ENCODE data around the gene UPB1. TPM values are rescaled to one million over a fixed set of nuclear protein-coding genes. Genes with fewer than 3 reads are reported as not detected.
A peak's percentile ranks its signal among the peaks of the same experiment; 100 is the strongest.

Gene UPB1
- 0.11 TPM in 1 of 2 replicates, not detected in the other for total RNA-seq (2014; rRNA removed; shearing (Covaris generic))

GRCh38 chr22:24494528-24495364, at the start of gene UPB1:
Gene UPB1, plus strand, starts transcription at chr22:24495332. Its CDS starts 72 bp downstream, at chr22:24495404.
- Histone ChIP-seq H3K4me3 (ENCODE audit: insufficient read depth, low read depth, low read length) (peak within 1 kb of the TSS; percentile 45), H3K36me3 (replicated peaks; ENCODE audit: control insufficient read depth, insufficient read depth, low read length) (no peaks in the 10 kb centered on the region), H3K27me3 (ENCODE audit: control insufficient read depth, insufficient read depth, low read length) (peaks cover 40% of the 10 kb centered on the region)
- peak; percentile 85 for DNase-seq

- Histone ChIP-seq H3K27me3 (ENCODE audit: control insufficient read depth, insufficient read depth, low read length) (no peaks in the 10 kb centered on the region), H3K36me3 (replicated peaks; ENCODE audit: control insufficient read depth, insufficient read depth, low read length) (no peaks in the 10 kb centered on the region), H3K4me3 (ENCODE audit: insufficient read depth, low read depth, low read length) (no peak overlapping the region)
- DNase-seq: peak; percentile 64
These were observed 49.5 kb upstream of the UPB1 start for GRCh38 chr22:24445481-24446259.

- Histone ChIP-seq H3K4me3 (ENCODE audit: insufficient read depth, low read depth, low read length) (no peak overlapping the region), H3K36me3 (replicated peaks; ENCODE audit: control insufficient read depth, insufficient read depth, low read length) (no peaks in the 10 kb centered on the region), H3K27me3 (ENCODE audit: control insufficient read depth, insufficient read depth, low read length) (no peaks in the 10 kb centered on the region)
- DNase-seq: no peak
These were observed 48.9 kb upstream of the UPB1 start for GRCh38 chr22:24446260-24446611.

GRCh38 chr22:24450610-24451009, 44.5 kb upstream of the UPB1 start:
- DNase-seq: peak; percentile 37
- Histone ChIP-seq H3K4me3 (ENCODE audit: insufficient read depth, low read depth, low read length) (no peak overlapping the region), H3K27me3 (ENCODE audit: control insufficient read depth, insufficient read depth, low read length) (no peaks in the 10 kb centered on the region), H3K36me3 (replicated peaks; ENCODE audit: control insufficient read depth, insufficient read depth, low read length) (no peaks in the 10 kb centered on the region)

DNA sequence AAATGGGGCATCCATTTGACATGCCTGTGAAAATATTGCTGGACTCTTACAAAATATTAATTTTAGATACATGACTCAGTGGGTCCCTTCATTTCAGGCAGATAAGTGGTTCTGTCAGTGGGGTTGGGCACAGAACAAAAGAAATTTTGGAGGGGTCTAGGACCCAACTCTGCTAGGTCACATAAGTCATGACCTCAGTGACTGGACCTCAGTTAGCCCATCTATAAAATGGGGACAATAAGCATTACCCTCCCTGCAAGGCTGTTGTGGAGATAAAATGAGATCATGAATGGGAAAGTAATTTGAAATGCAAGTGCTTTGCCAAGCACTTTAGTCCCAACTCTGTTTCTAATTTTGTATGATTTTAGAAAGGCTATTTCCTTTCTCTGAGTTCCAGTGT, 44.0 kb upstream of the UPB1 start:
- H3K4me3 ChIP-seq (ENCODE audit: insufficient read depth, low read depth, low read length): no peak overlapping the region
- H3K27me3 ChIP-seq (ENCODE audit: control insufficient read depth, insufficient read depth, low read length): no peaks in the 10 kb centered on the region
- DNase-seq: no peak

DNA sequence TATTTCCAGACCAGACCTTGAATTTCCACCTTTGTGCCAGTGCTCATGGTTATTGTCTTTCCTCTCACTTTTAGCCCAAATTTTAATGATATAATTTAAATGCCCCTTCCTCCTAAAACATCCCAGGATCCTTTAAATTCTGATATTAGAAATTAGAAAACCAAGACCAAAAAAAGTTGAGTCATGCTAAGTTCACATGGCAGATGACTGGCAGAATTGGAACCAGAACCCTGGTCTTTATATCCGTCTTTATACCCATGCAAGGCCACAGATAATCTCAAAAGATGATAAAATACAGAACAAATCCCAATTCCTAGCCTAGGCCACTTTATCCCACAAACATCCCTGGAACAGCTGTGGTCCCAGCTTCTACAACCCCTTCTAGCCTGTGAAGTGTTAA, 41.3 kb upstream of the UPB1 start:
- no peak overlapping the region for H3K4me3 ChIP-seq (ENCODE audit: insufficient read depth, low read depth, low read length)
- H3K27me3 ChIP-seq (ENCODE audit: control insufficient read depth, insufficient read depth, low read length): no peaks in the 10 kb centered on the region
- DNase-seq: no peak
- H3K36me3 ChIP-seq (replicated peaks; ENCODE audit: control insufficient read depth, insufficient read depth, low read length): no peaks in the 10 kb centered on the region

More for the DNA sequence above, 44.0 kb upstream of the UPB1 start:
- no peaks in the 10 kb centered on the region for H3K36me3 ChIP-seq (replicated peaks; ENCODE audit: control insufficient read depth, insufficient read depth, low read length)

- no peaks in the 10 kb centered on the region for H3K27me3 ChIP-seq (ENCODE audit: control insufficient read depth, insufficient read depth, low read length)
- DNase-seq: no peak
- no peaks in the 10 kb centered on the region for H3K36me3 ChIP-seq (replicated peaks; ENCODE audit: control insufficient read depth, insufficient read depth, low read length)
- H3K4me3 ChIP-seq (ENCODE audit: insufficient read depth, low read depth, low read length): no peak overlapping the region
These were observed 40.1 kb upstream of the UPB1 start for GRCh38 chr22:24455039-24455438.

DNA sequence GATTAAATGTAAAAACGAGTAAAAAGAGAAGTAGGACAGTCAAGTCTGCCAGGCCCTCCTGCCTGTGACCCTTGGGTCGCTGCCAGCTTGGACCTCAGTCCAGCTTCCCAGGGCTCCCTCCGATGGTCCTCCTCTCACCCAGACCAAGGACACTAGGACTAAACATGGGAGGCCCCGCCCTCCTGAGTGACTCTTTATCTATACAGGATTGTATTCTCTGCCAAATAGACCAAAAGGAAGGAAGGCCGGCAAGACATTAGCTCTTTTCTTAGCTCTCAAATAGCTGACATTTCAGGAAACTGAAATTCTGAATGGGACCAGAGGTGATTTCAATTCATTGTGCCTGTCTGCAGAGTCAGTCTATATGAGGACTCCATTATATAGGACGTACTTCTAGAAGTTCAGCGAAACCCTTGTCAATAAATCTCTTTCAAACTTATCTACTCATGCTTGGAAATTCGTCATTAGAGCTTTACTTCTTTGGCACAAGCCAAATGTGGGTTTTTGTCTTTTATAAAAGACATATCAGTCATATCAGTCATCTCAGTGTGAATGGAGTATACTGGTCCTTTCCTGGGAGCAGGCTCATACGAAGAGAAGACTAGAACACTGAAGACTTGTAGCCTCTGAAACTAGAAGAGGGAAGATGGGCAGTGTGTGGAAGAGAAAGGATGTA, 39.2 kb upstream of the UPB1 start:
- H3K27me3 ChIP-seq (ENCODE audit: control insufficient read depth, insufficient read depth, low read length): no peaks in the 10 kb centered on the region
- no peaks in the 10 kb centered on the region for H3K36me3 ChIP-seq (replicated peaks; ENCODE audit: control insufficient read depth, insufficient read depth, low read length)
- no peak for DNase-seq
- no peak overlapping the region for H3K4me3 ChIP-seq (ENCODE audit: insufficient read depth, low read depth, low read length)

GRCh38 chr22:24457894-24458420, 37.2 kb upstream of the UPB1 start:
- Histone ChIP-seq H3K36me3 (replicated peaks; ENCODE audit: control insufficient read depth, insufficient read depth, low read length) (no peaks in the 10 kb centered on the region), H3K27me3 (ENCODE audit: control insufficient read depth, insufficient read depth, low read length) (no peaks in the 10 kb centered on the region), H3K4me3 (ENCODE audit: insufficient read depth, low read depth, low read length) (no peak overlapping the region)
- DNase-seq: no peak

DNA sequence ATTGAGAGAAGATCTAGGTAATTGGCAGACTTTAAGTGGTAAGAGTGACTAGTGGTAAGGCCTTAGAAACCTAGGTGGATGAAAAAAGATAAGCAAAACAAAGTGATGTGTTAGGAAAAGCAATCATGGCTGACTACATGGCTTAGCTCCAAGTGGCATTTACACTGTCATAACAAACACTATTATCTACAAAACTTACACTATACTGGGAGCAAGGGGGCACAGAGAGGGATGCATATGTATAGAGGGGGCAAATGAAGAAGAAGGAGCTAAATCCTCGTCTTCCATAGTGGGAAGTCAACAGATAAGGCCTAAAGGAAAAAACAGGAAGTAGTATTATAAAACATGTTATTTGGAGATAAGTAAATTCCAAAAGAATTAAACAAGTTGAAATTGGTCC, 35.2 kb upstream of the UPB1 start:
- no peaks in the 10 kb centered on the region for H3K27me3 ChIP-seq (ENCODE audit: control insufficient read depth, insufficient read depth, low read length)
- H3K36me3 ChIP-seq (replicated peaks; ENCODE audit: control insufficient read depth, insufficient read depth, low read length): no peaks in the 10 kb centered on the region
- no peak overlapping the region for H3K4me3 ChIP-seq (ENCODE audit: insufficient read depth, low read depth, low read length)
- no peak for DNase-seq

DNA sequence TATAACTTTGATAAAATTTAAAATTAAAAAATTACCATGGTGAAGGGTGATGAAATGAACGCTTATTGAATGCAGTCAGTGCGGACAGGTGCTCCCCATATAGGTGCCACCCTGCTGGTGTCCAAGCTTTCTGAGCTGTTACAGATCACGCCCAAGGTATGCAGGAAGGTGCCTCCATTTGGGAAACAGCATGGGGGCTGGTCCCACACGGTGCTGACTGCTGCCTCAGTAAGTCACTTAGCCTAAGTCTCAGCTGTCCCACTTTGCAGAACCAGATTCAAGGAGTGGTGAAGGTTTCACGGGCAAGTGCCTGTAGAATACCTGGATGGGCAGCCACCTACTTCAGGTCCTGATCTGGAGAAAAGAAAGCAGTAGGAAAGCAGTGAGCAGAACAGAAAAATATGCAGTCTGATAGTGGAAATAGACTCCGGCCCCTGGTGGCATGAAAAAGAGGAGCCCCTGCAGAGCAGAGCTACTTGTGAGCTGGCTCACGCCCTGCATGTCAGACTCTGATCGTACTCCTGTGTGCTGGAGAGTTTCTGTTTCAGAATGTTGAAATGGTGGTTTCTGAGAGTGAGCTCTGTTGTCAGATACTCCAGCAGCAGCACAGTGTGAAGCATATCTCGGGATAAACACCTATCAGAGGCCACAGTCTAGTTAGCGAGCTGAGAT, 34.6 kb upstream of the UPB1 start:
- no peaks in the 10 kb centered on the region for H3K36me3 ChIP-seq (replicated peaks; ENCODE audit: control insufficient read depth, insufficient read depth, low read length)
- H3K27me3 ChIP-seq (ENCODE audit: control insufficient read depth, insufficient read depth, low read length): no peaks in the 10 kb centered on the region
- DNase-seq: no peak
- H3K4me3 ChIP-seq (ENCODE audit: insufficient read depth, low read depth, low read length): no peak overlapping the region

DNA sequence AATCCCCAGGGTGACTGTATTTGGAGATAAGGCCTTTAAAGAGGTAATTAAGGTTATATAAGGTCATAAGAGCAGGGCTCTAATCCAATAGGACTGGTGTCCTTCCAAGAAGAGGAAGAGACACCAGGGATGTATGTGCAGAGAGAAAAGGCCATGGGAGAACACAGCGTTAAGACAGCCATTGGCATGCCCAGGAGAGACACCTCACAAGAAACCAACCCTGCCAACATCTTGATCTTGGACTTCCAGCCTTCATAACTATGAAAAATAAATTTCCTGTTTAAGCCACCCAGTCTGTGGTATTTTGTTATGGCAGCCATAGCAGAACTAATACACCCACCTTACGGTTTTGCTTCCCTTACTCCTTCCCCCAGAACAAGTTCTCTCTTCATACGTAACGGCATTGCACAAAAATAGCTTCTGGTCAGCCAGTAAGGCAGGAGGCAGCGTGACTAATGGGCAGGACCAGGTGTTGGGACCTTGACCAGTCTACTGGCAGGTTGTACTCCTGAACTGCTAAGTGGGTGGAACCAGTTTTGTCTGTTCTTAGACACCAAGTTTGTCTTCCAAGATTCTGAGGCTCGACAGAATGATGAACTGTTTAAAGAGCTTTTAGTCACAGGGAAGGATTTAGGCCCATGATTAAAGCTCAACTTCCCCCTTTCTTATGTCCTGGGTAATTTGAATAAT, 31.9 kb upstream of the UPB1 start:
- Histone ChIP-seq H3K27me3 (ENCODE audit: control insufficient read depth, insufficient read depth, low read length) (no peaks in the 10 kb centered on the region), H3K4me3 (ENCODE audit: insufficient read depth, low read depth, low read length) (no peak overlapping the region), H3K36me3 (replicated peaks; ENCODE audit: control insufficient read depth, insufficient read depth, low read length) (no peaks in the 10 kb centered on the region)
- no peak for DNase-seq

GRCh38 chr22:24465566-24465965, 29.6 kb upstream of the UPB1 start:
- H3K36me3 ChIP-seq (replicated peaks; ENCODE audit: control insufficient read depth, insufficient read depth, low read length): no peaks in the 10 kb centered on the region
- H3K27me3 ChIP-seq (ENCODE audit: control insufficient read depth, insufficient read depth, low read length): no peaks in the 10 kb centered on the region
- no peak overlapping the region for H3K4me3 ChIP-seq (ENCODE audit: insufficient read depth, low read depth, low read length)
- no peak for DNase-seq

GRCh38 chr22:24465975-24466374, 29.2 kb upstream of the UPB1 start:
- DNase-seq: no peak
- H3K27me3 ChIP-seq (ENCODE audit: control insufficient read depth, insufficient read depth, low read length): no peaks in the 10 kb centered on the region
- no peaks in the 10 kb centered on the region for H3K36me3 ChIP-seq (replicated peaks; ENCODE audit: control insufficient read depth, insufficient read depth, low read length)
- no peak overlapping the region for H3K4me3 ChIP-seq (ENCODE audit: insufficient read depth, low read depth, low read length)

Measured in H7 (cell line).